ENCODE data around the gene BTBD9.

DNA sequence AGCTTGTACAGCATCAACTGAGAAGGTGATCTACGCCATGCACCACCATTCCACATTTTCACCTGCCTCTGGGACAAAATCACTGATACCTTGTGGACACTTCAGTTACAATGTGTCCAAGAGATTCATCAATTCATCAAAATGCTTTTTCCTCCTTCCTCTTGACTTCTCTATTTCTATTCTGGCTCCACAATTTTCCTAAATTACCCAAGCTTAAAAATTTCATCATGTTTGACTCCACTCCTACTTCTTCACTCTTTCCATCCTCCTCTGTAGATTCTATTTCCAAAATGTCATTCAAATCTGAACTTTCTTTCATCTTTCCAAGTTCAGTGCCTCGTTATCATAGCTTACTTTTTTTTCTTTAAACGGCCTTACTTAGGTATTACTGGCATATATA lies 172.2 kb downstream of the BTBD9 start:
- TF ChIP-seq CTCF (conservative IDR thresholded peaks at IDR 0.05) (no peak), EZH2 (IDR thresholded peaks at IDR 0.05; ENCODE audit: low read depth) (no peak)

Measured in PC-9 (cell line).